GM19043 (cell line): Measurements from ENCODE around the gene STRA6.

Experiments
- ATAC-seq: cut with Tn5 transposase; IDR thresholded peaks from one replicate; pipeline ENCODE4 v1.9.1; 2021; ENCODE audit warnings: low read depth; ENCODE audit not compliant: unreplicated experiment

Gene STRA6

DNA sequence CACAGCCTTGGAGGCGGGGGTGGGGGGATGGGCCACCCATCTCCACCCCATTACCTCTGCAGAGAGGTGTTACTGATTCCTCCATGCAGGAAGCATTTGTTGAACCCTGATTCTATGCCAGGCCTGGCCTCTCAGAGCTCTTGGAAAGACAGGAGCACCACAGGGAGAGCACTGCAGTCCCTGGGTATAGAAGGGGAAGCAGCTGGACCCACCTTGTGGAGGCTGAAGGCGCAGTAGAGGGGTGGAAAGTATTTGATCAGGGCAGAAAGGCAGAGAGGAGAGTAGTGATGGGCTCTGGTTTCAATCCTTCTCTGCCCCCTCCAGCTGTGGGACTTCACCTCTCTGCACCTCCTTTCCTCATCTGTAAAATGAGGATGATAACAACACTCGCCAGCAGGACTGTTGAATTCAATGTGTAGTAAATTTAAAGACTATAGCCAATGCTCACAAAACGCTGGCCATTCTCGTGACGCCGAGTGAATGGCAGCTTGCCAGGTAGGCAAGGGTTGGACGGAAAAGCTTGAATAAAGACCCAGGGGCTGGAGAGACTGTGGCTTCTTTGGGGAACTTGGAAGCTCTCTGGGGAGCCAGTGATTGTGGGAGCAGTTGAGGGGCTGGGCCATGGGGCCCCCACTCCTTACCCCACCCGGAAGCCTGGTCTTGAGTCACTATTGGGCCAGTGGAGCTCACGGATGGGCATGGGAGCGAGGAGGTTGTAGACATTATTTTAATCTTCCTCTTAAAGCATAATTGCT lies 25.6 kb upstream of the STRA6 start:
- ATAC-seq = no peak

DNA sequence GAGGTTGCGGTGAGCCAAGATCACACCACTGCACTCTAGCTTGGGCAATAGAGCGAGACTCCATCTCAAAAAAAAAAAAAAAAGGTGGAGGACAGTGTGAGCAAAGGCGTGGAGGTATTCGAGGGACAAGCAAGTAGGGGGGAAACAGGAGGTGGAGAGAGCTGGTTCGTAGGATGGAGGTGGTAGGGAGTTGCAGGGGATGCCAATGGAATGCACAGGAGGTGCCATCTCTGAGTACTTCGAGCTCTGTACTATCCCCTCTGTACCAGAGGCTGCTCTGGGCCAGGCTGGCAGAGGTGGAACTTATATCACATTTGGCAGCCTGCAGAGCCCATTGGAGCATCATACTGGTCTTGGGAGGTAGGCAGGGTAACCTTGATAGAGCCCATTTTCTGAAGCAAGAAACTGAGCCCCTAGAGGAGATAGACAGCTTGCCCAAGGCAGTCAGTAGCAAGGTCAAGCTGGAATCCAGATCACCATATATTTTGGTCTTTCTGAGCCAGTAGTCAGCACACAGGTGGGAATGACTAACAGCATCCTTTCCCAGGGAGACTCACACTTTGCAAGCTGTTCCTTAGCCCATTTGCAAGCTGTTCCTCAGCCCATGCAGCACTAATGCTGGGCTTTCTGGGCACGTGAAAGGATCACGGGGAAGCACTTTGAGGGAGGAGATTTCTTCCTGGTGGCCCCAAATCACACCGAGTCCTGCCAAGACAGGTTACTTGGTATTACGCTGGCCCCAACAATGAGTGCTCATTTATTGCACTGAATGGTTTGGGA lies 24.4 kb upstream of the STRA6 start:
- no peak for ATAC-seq

DNA sequence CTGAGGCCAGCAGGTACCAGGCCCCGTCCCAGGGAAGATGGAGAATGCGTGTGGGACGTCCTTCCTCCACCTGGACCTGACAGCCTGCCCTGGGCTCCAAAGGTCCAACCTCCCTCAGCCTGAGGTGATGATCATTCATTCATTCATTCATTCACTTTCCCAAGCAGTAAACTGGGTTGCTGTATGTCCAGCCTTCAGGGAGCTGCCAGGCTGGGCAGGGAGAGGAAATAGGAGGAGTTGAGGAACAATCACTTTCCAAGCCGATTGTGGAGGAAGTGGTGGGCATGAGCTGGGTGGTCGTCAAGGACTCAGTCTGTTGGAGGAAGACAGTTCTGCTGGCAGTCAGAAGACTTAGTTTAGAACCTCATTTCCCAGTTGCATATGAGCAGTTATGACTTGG lies 23.3 kb upstream of the STRA6 start:
- no peak for ATAC-seq

DNA sequence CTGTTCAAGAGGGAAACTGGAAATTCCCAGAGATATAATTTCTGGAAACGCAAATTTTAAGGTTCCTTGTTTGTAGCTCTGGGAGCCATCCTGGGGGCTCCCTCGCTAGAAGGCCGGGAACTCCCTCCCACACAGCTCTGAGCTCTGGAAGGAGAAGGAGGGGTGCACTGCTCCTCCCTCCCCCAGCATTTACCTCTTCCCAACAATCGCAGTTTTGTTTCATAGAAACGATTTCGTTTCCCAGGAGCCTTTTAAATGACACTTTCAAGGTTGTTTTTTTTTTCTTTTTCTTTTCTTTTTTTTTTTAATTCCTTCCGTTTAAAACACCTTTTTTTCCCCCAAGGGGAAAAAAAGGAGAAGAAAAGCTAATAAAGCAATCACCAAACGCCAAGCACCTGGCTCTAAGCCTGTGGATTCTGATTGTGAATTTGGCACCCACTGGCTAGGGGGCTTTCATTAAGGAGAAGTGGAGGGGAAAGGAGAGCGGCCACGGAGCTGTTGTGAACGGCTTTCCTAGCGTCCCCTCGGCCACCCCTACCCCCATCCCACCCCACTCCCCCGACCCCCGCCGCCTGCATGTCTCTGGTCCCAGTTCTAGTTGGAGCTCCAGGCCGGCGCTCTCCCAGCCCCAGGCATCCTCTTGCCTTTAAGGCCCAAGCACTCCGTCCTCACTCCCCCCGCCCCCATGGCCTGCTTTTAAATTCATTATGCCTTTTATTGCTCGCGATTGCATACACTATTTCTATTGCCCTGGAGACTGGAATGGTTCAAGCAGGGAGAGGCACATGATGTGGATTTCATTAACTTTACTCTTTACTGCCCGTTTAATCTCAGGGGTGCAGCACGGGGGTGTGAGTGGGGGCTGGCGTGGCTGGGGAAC lies 19.9 kb upstream of the STRA6 start:
- ATAC-seq = no peak

DNA sequence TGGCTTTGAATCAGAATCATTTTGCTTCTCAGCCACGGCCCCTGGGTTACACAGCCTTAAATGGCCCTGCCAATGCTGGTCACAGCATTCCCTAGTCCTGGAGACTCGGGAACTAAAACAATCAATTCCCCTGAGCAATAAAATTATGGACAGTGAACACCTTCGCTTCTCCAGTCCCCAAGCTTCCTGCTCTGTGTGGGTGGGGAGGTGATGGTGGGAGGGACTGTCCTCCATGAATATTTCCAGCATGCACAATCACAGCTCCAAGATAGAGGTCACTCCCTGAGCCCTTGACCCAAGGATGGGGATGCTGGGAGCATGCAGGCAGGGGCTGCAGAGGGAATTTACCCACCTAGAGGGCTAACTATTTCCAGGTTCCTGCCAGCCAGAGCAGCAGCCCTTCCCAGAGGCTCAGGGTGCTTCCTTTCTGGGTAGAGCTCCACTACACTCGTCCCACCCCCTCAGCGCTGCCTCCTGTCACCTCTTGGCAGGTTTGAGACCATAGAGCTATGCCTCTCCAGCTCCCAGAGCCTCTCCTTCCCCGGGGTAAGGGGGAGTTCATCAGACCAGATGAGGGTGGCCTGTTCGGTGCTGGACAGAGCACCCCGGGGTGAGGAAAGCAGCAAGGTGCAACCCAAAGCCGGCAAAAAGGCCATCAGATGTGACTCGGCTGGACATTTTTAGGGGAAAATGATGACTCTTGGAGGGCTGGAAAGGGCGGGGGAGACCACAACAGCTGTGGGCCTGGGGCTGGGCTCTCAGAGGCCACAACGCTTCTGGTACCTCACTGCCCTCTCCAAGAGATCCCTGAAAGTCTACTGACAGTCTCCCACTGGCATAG lies 19.0 kb upstream of the STRA6 start:
- no peak for ATAC-seq

DNA sequence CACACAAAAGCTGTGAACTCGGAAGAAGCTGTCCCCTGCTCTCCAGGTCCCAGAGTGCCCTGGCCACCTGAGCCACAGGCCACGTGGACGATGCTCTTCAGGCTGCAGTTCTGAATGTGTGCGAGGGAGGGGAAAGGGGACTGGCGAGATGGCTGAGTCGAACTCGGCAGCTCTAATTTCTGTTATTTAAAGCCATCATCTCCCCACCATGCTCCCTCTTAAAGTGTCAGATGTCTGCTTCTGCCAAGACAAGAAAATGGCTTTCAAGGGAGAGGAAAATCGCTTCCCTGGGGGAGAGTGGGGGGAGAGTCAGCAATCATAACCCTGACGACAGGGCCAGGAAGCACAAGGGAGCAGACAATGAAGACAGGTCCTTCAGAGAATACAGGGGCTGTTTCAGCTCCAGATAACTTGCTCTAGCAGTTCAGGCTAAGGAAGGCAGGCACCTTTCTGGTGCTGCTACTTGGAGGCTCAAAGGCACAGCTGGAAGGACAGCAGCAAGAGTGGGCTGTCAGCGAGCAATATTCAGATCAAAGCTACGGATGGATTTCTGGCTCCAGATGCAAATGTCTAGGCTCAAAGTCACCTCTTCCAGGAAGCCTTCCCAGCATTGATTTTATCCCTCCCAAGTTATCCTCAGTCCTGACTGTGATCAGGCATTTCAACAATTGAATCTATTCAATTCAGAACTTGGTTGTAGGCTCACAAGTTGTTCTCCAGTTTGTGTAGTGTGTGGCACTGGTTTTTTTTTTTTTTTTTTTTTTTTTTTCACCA lies 18.1 kb upstream of the STRA6 start:
- no peak for ATAC-seq

DNA sequence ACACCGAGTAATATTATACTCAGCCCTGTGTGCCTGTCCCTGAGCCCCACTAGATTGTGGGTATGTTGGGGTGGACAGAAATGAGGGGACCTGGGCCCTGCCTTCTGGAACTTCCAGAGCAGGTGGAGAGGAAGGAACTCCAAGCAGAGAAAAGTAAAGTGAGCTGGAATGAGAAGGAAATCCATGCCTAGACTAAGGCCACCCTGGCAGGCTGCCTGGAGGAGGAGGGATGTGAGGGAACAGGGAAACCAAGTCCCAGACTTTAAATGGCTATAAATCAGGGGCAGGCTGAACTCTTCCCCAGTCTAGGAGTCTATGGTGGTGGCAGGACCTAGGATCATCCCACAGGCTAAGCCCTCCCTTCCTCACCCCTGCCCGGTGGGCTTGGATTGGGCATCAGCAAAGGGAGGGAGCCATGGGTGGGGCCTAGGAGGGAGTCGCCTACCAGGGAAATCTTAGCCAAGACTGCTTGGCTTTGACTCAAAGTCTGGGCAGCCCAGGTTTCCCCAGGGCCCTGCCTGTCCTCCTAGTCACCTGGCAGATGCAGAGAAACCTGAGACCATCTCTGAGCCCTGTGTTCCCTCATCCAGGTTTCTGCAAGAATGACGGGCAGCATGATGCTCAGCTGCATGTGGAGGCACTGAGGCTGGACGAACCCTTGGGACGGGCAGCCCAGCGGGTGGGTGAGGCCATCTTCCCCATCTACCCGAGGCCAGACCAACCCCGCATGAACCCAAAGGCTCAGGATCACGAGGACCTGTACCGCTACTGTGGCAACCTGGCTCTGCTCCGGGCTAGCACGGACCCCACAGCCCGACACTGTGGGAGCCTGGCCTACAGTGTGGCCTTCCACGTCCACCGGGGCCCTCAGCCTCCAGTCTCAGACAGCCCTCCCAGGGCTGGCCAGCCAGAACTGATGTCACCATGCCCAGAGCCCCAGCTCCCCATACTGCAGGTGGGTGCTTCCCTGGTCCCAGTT lies 15.6 kb upstream of the STRA6 start:
- no peak for ATAC-seq

DNA sequence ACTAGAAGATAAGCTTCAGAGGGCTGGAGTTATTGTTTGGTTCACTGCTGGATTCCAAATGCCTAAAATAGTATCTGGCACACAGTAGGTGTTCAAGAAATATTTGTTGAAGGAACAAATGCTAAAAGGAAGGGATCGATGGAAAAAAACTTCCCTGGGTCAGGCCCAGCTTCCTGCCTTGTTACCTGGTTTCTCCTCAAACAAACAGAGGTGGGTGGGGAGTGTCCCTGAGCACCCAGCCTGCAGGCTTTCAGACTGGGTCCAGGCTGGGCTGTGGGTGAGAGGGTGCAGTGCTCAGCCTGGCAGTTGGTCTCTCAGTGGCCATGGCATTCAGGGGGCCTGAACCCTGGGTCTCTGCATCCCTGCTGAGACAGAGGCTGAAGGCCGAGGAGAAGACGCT lies 14.4 kb upstream of the STRA6 start:
- ATAC-seq = no peak

DNA sequence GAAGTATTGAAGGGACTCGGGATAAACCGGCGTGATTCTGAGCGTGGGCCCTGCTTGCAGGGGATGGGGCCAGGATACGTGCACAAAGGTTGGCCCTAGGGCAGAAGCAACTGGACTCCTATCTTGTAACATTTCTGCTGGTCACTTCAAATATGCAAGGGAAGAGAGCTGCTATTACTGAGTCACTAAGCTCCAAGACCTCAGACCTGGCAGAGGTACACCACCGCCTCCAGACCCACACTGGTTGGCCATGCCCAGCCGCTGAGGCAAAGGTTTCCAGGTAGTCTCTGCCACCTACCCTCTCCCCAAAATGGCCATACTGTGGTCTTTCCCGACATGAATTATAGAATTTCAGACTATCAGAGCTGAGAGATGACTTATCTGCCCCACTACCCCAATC lies 13.4 kb upstream of the STRA6 start:
- no peak for ATAC-seq

DNA sequence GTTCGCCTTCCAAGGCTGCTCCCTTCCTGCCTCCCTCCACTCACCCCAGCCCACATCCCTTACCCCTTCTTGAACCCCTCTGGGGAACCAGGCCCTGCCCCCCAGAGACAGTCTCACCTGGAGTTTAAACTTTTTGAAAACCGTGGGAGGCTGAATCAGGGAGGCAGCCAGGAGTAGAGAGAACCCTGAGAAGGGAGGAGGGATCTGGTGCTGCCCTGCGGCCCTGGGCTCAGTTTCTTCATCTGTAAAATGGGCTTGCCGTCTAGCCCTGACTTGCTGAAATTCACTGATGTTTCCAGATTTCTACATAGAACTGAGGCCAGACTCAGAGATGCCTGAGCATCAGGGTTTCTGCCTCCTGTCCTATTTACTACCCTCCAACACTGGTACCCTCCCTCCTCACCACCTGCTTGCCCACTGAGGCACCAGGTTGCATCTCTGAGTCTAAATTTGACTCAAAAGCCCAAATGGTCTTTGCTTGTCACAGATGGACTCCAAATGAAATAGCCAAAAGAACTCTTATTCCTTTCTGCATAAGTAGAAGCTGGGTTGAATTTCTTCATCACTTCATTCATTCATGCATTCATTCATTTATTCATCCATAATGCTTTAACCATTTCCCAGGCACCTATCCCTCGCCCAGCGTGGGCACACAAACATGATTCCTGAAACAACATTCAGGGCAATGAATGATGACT lies 11.9 kb upstream of the STRA6 start:
- ATAC-seq = no peak

DNA sequence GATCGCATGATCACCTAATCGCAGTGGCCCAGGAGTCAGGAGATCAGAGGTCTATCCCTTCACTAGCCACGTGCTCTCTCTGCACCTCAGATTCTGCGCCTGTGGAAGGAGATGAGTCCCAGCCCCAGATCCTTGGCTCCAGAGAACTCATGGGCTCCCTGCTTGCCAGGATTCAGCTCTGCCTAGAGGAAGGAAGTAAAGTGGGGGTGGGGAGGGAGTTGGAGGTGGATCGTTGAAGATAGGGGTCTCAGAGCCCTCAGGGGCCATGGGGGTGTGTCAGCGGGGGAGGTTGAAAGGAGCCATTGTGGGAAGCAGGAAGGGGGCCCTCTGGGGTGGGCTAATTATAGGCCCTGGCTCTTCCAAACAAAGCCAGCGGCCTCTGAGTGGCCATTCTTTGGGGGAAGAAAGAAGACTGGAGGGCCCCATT lies 11.3 kb upstream of the STRA6 start:
- no peak for ATAC-seq

DNA sequence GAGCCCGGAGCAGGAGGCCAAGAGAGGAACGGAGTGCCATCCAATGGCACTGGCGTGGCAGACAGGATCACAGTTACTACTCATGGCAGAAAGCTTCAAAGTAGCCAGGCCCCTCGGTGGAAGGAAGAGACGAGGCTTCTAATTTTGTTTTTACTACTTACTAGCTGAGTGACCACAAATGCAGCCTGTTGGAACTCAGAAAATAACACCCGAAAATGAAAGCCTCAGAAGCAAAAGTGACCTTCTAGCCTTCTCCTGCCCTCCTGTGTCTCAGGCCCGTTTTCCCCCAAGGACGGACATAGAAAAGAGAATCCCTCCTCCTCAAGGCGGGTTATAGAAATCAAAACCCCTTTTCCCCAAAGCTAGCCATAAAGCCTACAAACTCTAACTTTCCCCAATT lies 9.9 kb upstream of the STRA6 start:
- no peak for ATAC-seq

DNA sequence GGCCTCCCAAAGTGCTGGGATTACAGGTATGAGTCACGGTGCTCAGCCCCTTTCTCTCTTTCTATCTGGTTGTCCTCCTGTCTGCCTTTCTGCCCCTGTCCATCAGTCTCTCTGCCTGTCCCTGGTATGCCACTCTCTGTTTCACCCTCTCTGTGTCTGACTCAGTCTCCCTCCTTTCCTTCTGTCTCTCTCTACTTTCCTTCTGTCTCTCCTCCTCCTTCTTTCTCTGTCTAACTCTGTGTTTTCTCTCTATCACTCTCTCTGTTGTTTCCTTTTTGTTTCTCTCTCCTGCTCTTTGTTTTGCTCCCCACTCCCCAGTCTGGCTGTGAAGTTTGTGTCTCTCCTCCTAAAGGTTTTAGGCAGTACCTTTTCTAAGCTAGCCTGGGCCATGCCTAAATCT lies 9.1 kb upstream of the STRA6 start:
- no peak for ATAC-seq

DNA sequence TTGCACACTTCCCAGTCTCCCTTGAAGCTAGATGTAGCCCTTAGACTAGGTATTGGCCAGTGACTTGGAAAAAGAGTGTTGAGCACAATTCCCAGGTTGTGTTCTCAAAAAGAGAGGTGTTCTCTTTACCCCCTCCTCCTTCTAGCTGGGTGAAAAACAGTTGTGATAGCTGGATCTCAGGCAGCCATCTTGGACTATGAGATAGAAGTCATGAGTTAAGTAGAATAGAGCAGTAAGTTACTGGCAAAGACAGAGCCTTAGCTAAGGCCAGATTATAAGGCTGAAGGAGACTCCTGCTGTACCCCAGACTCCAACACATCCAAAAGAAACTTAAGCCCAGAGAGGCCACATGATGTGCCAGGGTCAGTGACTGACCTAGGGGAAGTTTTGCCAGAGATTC lies 8.1 kb upstream of the STRA6 start:
- ATAC-seq = no peak

DNA sequence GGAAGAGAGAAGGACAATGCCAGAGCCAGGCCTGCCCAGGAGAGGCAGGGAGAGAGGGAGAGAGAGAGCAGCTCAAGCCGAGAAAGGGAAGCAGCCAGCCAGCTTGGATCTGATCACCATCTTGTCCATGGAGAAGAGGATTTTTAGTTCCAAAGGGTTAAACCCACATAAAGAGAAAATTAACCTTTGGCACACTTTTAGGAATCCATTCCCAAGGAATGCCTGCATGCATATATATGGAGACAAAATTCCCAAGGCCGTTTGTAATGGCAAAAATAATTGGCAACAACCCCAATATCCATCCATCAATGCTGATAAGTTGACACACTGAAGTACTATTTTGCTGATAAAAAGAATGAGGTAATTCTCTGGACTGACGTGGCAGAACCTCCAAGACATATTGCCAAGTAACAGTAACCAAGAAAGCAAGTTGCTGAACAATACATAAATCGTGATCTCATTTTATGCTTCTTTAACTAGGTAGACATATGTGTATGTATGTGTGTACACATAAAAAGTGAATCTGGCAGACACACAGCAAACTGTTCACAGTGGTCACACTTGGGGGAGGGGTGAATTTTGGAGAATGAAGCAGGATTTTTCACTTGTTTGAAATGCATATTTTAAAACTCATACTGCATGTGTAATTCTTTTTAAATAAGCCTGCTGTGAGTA lies 7.5 kb upstream of the STRA6 start:
- no peak for ATAC-seq

DNA sequence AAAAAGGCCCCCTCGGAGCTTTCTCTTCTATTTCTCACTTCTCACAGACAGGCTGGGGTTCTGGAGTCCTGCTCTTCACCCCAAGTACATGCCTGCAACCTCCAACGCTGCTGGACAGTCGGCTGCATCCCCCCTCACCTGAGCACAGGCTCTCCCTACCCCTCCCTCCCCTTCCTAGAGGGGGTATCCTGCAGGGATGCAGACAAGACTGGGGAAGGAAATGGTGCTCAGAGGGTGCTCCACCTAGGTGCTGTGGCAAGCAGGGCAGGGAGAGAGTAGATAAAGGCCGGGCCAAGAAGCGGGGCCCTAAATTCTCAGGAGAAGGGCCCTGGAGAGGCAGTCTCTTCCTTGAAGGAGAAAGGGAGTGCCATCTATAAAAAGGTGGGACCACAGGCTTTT lies 7.0 kb upstream of the STRA6 start:
- ATAC-seq = no peak

DNA sequence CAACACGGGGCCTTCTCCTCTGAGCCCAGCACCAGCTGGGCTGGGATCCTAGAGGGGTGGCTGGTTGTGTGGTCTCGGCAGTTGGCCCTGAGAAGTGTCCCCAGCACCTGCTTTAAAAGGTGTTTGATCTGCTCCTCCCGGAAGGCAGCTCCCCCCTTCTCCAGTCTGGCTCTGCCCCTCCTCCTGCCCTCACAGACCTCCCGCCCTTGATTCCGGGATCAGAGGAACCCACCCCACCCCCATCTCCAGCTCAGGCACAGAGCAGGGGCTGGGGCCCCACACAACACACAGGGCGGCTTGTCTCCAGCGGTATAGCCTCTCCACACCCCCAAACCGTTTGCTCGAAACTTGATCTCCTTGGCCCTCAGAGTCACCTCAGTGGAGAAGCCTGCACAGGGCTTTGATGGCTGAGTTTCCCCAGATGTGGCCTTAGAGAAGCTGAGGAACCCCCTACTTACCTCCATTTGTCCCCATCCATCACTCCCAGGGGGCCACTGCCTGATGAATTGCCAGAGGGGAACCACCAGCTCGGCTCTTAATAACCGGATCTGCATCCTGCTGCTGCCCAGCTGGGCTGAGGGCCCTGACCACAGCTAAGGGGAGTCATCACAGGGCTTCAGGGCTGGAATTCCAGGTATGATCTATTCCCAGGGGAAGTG lies 6.4 kb upstream of the STRA6 start:
- no peak for ATAC-seq
